Sigmoid colon (tissue), 7 donors: ENCODE data around the gene TPR. TPM values are rescaled to one million over a fixed set of nuclear protein-coding genes. Genes with fewer than 3 reads are reported as not detected.

Experiments
- DNase-seq: peaks from one replicate; pipeline ENCODE4 v3.0.0-alpha.2; 2019
- H3K27ac ChIP-seq, 4 donors: fragments of 200-600 bp; sonication (generic); one replicate each; pipeline ENCODE4 v1.5.1; 2016 to 2019; ENCODE audit warnings: mild to moderate bottlenecking in 1 of 4
- H3K27me3 ChIP-seq, 3 donors: fragments of 200-600 bp; sonication (generic); one replicate each; pipeline ENCODE4 v1.5.1; 2019; ENCODE audit warnings: mild to moderate bottlenecking in 1 of 3
- H3K36me3 ChIP-seq, 4 donors: fragments of 200-600 bp; sonication (generic); one replicate each; pipeline ENCODE4 v1.5.1; 2016 to 2019
- H3K4me1 ChIP-seq, 4 donors: fragments of 200-600 bp; sonication (generic); one replicate each; pipeline ENCODE4 v1.5.1; 2017 to 2019
- H3K4me3 ChIP-seq, 4 donors: fragments of 200-600 bp; sonication (generic); one replicate each; pipeline ENCODE4 v1.5.1; 2017 to 2019; ENCODE audit warnings: mild to moderate bottlenecking in 2 of 4, moderate library complexity in 1 of 4
- H3K9me3 ChIP-seq, 4 donors: fragments of 200-600 bp in 3 of 4; sonication (generic) in 3 of 4; one replicate each; pipeline versions ENCODE4 v1.5.1 to v1.6.1; 2013 to 2019
- EP300 ChIP-seq, 4 donors: sonication (generic); formaldehyde crosslinking; IDR thresholded peaks; one replicate each; pipeline ENCODE4 v1.6.1; 2017; ENCODE audit warnings: antibody characterized with exemption in 4 of 4
- POLR2A ChIP-seq, 2 donors: fragments of 450-650 bp; IDR thresholded peaks; one replicate each; pipeline ENCODE4 v1.6.1; 2016; ENCODE audit warnings: antibody characterized with exemption in 2 of 2, mild to moderate bottlenecking in 2 of 2, moderate library complexity in 2 of 2
- POLR2AphosphoS5 ChIP-seq, 4 donors: sonication (generic); formaldehyde crosslinking; IDR thresholded peaks; one replicate each; pipeline ENCODE4 v1.6.1; 2017; ENCODE audit warnings: antibody characterized with exemption in 4 of 4
- WGBS, 2 donors: extraction: QIAGEN DNeasy Blood & Tissue Kit; methylation state at CpG; one replicate each; pipeline ENCODE4 v1.1.7; 2013; 5-methylcytosine and 5-hydroxymethylcytosine counted together
- intact Hi-C: fragments of 100-400 bp; cut with DNase I; formaldehyde crosslinking; loops from one replicate; pipeline ENCODE4 v1.15.1; 2023
- polyA plus RNA-seq, 3 donors: library from polyadenylated mRNA; stranded (reverse); fragments of 200-250 nt; gene quantifications; one replicate each; pipeline ENCODE4 v1.2.3, GENCODE V29; 2013
- total RNA-seq, 4 donors: library from RNA; depleted of rRNA; stranded (reverse); fragments of >200 nt; gene quantifications; one replicate each; pipeline ENCODE4 v1.1.0, GENCODE V29; 2016
- TF ChIP-seq, protein P1 (sequence below), 4 experiments: fragments of 450-650 bp in 3 of 4; fragments of 200-600 bp in 1 of 4; IDR thresholded peaks; one replicate each; pipeline ENCODE4 v1.5.1; 2016 to 2019; ENCODE audit warnings: antibody characterized with exemption in 4 of 4, mild to moderate bottlenecking in 3 of 4, moderate library complexity in 2 of 4
- donor health status: healthy with polysubstance abuse.
- donor health status: Bipolar disorder and iron deficiency.
- donor health status: healthy.

Gene TPR
- total and polyA plus RNA-seq, 7 donors = 5.1 to 80.6 (median 63.2) TPM

DNA sequence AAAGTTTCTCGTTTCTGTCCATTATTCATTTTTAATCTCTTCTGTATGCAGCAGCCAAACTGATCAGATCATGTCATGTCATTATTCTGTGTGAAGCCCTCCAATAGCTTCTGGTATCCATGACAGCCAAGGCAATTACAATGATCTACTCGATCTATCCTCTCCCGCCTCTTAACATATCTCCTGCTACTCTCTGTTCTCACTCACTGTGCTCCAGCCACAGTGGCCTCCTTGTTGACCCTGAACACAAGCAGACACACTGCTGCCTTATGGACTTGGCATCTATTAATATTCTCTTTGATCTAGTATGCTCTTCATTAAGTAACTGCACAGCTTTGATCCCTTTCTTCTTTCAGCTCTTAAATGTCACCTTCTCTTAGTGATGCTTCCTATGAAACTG, 59.5 kb downstream of the TPR start:
- H3K27ac ChIP-seq = no peak overlapping the region
- intact Hi-C loops = no loop called here
- 95 to 96% methylated on average over 3 of the region's 3 CpGs for WGBS, 2 donors
- DNase-seq = no peak
- H3K9me3 ChIP-seq = no peaks in the 10 kb centered on the region
- TF ChIP-seq EP300 (IDR thresholded peaks at IDR 0.05) (no peak), POLR2AphosphoS5 (IDR thresholded peaks at IDR 0.05) (no peak), POLR2A (IDR thresholded peaks at IDR 0.05) (no peak)
- TF ChIP-seq, protein P1, sequence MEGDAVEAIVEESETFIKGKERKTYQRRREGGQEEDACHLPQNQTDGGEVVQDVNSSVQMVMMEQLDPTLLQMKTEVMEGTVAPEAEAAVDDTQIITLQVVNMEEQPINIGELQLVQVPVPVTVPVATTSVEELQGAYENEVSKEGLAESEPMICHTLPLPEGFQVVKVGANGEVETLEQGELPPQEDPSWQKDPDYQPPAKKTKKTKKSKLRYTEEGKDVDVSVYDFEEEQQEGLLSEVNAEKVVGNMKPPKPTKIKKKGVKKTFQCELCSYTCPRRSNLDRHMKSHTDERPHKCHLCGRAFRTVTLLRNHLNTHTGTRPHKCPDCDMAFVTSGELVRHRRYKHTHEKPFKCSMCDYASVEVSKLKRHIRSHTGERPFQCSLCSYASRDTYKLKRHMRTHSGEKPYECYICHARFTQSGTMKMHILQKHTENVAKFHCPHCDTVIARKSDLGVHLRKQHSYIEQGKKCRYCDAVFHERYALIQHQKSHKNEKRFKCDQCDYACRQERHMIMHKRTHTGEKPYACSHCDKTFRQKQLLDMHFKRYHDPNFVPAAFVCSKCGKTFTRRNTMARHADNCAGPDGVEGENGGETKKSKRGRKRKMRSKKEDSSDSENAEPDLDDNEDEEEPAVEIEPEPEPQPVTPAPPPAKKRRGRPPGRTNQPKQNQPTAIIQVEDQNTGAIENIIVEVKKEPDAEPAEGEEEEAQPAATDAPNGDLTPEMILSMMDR (IDR thresholded peaks at IDR 0.05) = no peak
- H3K27me3 ChIP-seq = no peaks in the 10 kb centered on the region
- H3K4me1 ChIP-seq = no peaks in the 10 kb centered on the region
- H3K36me3 ChIP-seq = peaks cover 6 to 99% (median 52%) of the 10 kb centered on the region in 4 donors
- no peak overlapping the region for H3K4me3 ChIP-seq

DNA sequence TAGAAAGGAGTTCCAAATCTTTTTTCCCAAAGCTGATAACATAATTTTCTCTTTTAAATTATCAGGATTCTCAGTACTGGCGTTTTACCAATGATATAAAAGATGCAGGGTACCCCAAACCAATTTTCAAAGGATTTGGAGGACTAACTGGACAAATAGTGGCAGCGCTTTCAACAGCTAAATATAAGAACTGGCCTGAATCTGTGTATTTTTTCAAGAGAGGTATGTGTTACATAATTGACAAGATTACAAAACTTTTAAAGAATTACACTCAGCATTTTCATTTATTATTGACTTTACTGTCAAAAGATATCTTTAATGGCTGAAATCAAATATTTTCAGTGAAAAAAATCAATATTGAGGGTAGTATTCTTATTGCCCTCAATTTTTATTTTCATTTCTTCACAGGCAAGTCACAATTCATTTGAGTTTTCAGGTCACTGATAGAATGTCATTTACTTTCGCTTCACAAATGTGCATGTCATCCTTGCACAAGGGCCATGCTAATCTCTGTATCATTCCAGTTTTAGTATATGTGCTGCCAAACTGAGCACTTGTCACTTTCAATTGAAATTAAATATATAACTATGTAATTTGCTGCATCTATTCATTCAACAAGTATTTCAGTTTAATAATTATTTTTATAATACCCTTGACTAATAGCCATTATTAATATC, 63.5 kb downstream of the TPR start:
- Histone ChIP-seq H3K4me1 (no peaks in the 10 kb centered on the region), H3K36me3 (peaks cover 0 to 58% (median 23%) of the 10 kb centered on the region in 4 donors), H3K9me3 (no peaks in the 10 kb centered on the region), H3K4me3 (no peak overlapping the region), H3K27ac (no peak overlapping the region), H3K27me3 (no peaks in the 10 kb centered on the region)
- DNase-seq = no peak
- 98% methylated on average over 3 of the region's 3 CpGs for WGBS, 2 donors
- intact Hi-C loops = no loop called here
- TF ChIP-seq, protein P1 (IDR thresholded peaks at IDR 0.05) = no peak
- TF ChIP-seq POLR2A (IDR thresholded peaks at IDR 0.05) (no peak), EP300 (IDR thresholded peaks at IDR 0.05) (no peak), POLR2AphosphoS5 (IDR thresholded peaks at IDR 0.05) (no peak)

DNA sequence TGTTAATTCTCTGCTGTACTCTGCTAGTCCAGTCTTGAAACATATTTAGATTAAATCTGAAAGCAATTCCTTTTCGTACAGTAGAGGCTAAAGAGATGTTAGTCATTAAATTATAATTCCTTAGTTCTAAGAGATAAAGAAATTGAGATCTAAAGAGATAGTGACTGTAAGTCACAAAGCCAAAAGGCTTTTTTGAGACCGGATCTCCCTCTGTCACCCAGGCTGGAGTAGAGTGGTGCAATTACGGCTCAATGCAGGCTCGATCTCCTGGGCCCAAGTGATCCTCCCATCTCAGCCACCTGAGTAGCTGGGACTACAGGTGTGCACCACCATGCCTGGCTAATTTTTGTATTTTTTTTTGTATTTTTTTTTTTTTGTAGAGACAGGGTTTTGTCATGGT, 64.7 kb downstream of the TPR start:
- Histone ChIP-seq H3K9me3 (no peaks in the 10 kb centered on the region), H3K36me3 (peaks cover 0 to 46% (median 17%) of the 10 kb centered on the region in 4 donors), H3K4me3 (no peak overlapping the region), H3K4me1 (no peaks in the 10 kb centered on the region), H3K27me3 (no peaks in the 10 kb centered on the region), H3K27ac (no peak overlapping the region)
- DNase-seq = no peak
- 94 to 97% methylated on average over 4 of the region's 4 CpGs for WGBS, 2 donors
- intact Hi-C loops = no loop called here
- no peak for TF ChIP-seq POLR2AphosphoS5 (IDR thresholded peaks at IDR 0.05)
- TF ChIP-seq EP300 (IDR thresholded peaks at IDR 0.05) = no peak
- TF ChIP-seq, protein P1 (IDR thresholded peaks at IDR 0.05) = no peak
- no peak for TF ChIP-seq POLR2A (IDR thresholded peaks at IDR 0.05)

DNA sequence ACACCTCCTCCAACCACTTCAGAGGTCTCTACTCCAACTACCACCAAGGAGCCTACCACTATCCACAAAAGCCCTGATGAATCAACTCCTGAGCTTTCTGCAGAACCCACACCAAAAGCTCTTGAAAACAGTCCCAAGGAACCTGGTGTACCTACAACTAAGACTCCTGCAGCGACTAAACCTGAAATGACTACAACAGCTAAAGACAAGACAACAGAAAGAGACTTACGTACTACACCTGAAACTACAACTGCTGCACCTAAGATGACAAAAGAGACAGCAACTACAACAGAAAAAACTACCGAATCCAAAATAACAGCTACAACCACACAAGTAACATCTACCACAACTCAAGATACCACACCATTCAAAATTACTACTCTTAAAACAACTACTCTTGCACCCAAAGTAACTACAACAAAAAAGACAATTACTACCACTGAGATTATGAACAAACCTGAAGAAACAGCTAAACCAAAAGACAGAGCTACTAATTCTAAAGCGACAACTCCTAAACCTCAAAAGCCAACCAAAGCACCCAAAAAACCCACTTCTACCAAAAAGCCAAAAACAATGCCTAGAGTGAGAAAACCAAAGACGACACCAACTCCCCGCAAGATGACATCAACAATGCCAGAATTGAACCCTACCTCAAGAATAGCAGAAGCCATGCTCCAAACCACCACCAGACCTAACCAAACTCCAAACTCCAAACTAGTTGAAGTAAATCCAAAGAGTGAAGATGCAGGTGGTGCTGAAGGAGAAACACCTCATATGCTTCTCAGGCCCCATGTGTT, 66.6 kb downstream of the TPR start:
- no peaks in the 10 kb centered on the region for H3K4me1 ChIP-seq
- H3K9me3 ChIP-seq = no peaks in the 10 kb centered on the region
- TF ChIP-seq EP300 (IDR thresholded peaks at IDR 0.05) (no peak), POLR2AphosphoS5 (IDR thresholded peaks at IDR 0.05) (no peak), POLR2A (IDR thresholded peaks at IDR 0.05) (no peak)
- TF ChIP-seq, protein P1 (IDR thresholded peaks at IDR 0.05) = no peak
- no peak for DNase-seq
- intact Hi-C loops = no loop called here
- 79 to 94% methylated on average over 6 of the region's 6 CpGs for WGBS, 2 donors
- H3K27ac ChIP-seq = no peak overlapping the region
- H3K4me3 ChIP-seq = no peak overlapping the region
- peaks cover 0 to 28% (median 13%) of the 10 kb centered on the region in 4 donors for H3K36me3 ChIP-seq
- H3K27me3 ChIP-seq = no peaks in the 10 kb centered on the region
